HepG2 (cell line): Measurements from ENCODE around the gene PPP2R5C.

Experiments used
- EP300 ChIP-seq, 3 experiments: sonication (generic) in 1 of 3; formaldehyde crosslinking in 1 of 3; IDR thresholded peaks; 2 replicates each; pipeline versions ENCODE4 v1.5.1 to v1.6.1; 2011 to 2020; ENCODE audit warnings: low read depth in 2 of 3, low read length in 2 of 3, borderline replicate concordance in 1 of 3, improper control_type of control experiment in 1 of 3, mild to moderate bottlenecking in 1 of 3, missing genetic modification reagents in 1 of 3, moderate library complexity in 1 of 3
- FOXK1 ChIP-seq: sonication (generic); formaldehyde crosslinking; IDR thresholded peaks from 2 replicates; pipeline ENCODE4 v1.4.0; 2020; ENCODE audit warnings: low read depth, missing genetic modification reagents, borderline replicate concordance
- ZNF138 ChIP-seq: sonication (generic); formaldehyde crosslinking; IDR thresholded peaks from 2 replicates; pipeline ENCODE4 v1.5.0; 2020; ENCODE audit warnings: mild to moderate bottlenecking, low read depth, missing genetic modification reagents
- ZNF274 ChIP-seq: sonication (generic); formaldehyde crosslinking; IDR thresholded peaks from 2 replicates; pipeline ENCODE4 v1.5.1; 2020; ENCODE audit warnings: mild to moderate bottlenecking, missing genetic modification reagents
- TF ChIP-seq, protein P1 (sequence below): sonication (generic); formaldehyde crosslinking; IDR thresholded peaks from 2 replicates; pipeline ENCODE4 v1.4.0; 2020; ENCODE audit warnings: missing genetic modification reagents
- TF ChIP-seq, protein P2 (sequence below): sonication (generic); formaldehyde crosslinking; IDR thresholded peaks from 2 replicates; pipeline ENCODE4 v1.5.0; 2020; ENCODE audit warnings: missing genetic modification reagents

DNA sequence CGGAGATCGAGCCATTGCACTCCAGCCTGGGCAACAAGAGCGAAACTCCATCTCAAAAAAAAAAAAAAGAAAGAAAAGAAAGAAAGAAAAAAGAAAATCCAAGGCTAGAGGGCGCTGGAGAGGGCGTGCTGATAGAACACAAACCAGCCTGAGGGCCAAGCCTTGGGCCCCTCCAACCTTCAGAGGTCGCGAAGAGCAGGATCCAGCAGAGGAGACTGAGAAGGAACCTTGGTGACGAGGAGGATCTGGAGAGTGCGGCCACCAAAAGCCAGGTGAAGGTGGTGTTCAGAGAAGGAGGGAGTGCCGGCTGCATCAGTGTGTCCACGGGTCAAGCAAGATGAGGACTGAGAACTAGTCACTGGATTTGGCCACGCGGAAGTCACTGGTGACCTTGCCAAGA lies 198.7 kb downstream of the PPP2R5C start:
- TF ChIP-seq, protein P1, sequence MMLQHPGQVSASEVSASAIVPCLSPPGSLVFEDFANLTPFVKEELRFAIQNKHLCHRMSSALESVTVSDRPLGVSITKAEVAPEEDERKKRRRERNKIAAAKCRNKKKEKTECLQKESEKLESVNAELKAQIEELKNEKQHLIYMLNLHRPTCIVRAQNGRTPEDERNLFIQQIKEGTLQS (CRISPR knock-in tag): no peak
- TF ChIP-seq ZNF274: no peak
- TF ChIP-seq ZNF138: no peak
- TF ChIP-seq FOXK1 (CRISPR knock-in tag): no peak
- TF ChIP-seq, protein P2, sequence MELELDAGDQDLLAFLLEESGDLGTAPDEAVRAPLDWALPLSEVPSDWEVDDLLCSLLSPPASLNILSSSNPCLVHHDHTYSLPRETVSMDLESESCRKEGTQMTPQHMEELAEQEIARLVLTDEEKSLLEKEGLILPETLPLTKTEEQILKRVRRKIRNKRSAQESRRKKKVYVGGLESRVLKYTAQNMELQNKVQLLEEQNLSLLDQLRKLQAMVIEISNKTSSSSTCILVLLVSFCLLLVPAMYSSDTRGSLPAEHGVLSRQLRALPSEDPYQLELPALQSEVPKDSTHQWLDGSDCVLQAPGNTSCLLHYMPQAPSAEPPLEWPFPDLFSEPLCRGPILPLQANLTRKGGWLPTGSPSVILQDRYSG (CRISPR knock-in tag): no peak
- no peak for TF ChIP-seq EP300 (IDR thresholded peaks at IDR 0.05; ENCODE audit: low read depth in 2 of 2, low read length in 2 of 2)
- TF ChIP-seq EP300 (CRISPR knock-in tag; IDR thresholded peaks at IDR 0.05; ENCODE audit: borderline replicate concordance): no peak
